HG02623 (cell line): ENCODE data around the gene PPIA.
A peak's percentile ranks its signal among the peaks of the same experiment; 100 is the strongest.
"Not testable (repeated sequence)": the region's sequence is repeated elsewhere in the genome, so short reads cannot be mapped to it uniquely, and the experiment has no call there.

Experiments
- ATAC-seq: cut with Tn5 transposase; IDR thresholded peaks from one replicate; pipeline ENCODE4 v1.9.1; 2021; ENCODE audit warnings: moderate library complexity; ENCODE audit not compliant: unreplicated experiment

The PPIA gene

GRCh38 chr7:44819292-44819691 is 22.8 kb downstream of the PPIA start:
- no peak for ATAC-seq

GRCh38 chr7:44823255-44823781 is 26.8 kb downstream of the PPIA start:
- ATAC-seq = no peak

GRCh38 chr7:44824894-44825526 is 28.5 kb downstream of the PPIA start:
- ATAC-seq = no peak

- ATAC-seq = no peak
Observed at GRCh38 chr7:44827567-44827966, 31.1 kb downstream of the PPIA start.

GRCh38 chr7:44838751-44839150 is 42.3 kb downstream of the PPIA start:
- ATAC-seq = no peak

- ATAC-seq = not testable (repeated sequence)
Observed at GRCh38 chr7:44842675-44843074, 46.2 kb downstream of the PPIA start.

- not testable (repeated sequence) for ATAC-seq
Observed at GRCh38 chr7:44843440-44843839, 47.0 kb downstream of the PPIA start.

GRCh38 chr7:44845451-44845850 is 49.0 kb downstream of the PPIA start:
- no peak for ATAC-seq

GRCh38 chr7:44846390-44846789 is 49.9 kb downstream of the PPIA start:
- ATAC-seq = not testable (repeated sequence)

- ATAC-seq = no peak
Observed at GRCh38 chr7:44846816-44847508, 50.5 kb downstream of the PPIA start.

GRCh38 chr7:44847509-44847919 is 51.0 kb downstream of the PPIA start:
- peak; percentile 64 for ATAC-seq

- peak; percentile 78 for ATAC-seq
Observed at GRCh38 chr7:44847920-44848634, 51.6 kb downstream of the PPIA start, which contains the start of gene H2AZ2. H2AZ2 (minus strand) TSS chr7:44848087; CDS start chr7:44847971, 116 bp downstream.

GRCh38 chr7:44849259-44849884 is 52.9 kb downstream of the PPIA start:
- no peak for ATAC-seq

GRCh38 chr7:44849885-44850544 is 53.5 kb downstream of the PPIA start:
- no peak for ATAC-seq

GRCh38 chr7:44852590-44852989 is 56.1 kb downstream of the PPIA start:
- ATAC-seq = no peak
